Endothelial cell of umbilical vein (primary cell): ENCODE measurements around the gene PTPRT. TPM values are rescaled to one million over a fixed set of nuclear protein-coding genes. Genes with fewer than 3 reads are reported as not detected.

ENCODE experiments used
- BruUV-seq: library from RNA; stranded (reverse); fragments of 400-500 nt; replicated peaks from 2 replicates; lab custom pipeline; 2021; lab: Mats Ljungman, UMichigan
- CTCF ChIA-PET: fragments of 300-600, 350-600 bp; sonication (Branson Sonifier 250); formaldehyde crosslinking; loops from one replicate; lab custom pipeline; 2021; ENCODE audit warnings: antibody characterized with exemption, inconsistent platforms; lab: Charles Lee
- POLR2A ChIA-PET: fragments of 300-600, 350-600 bp; sonication (Branson Sonifier 250); formaldehyde crosslinking; loops from one replicate; lab custom pipeline; 2021; ENCODE audit warnings: antibody characterized with exemption, inconsistent platforms; lab: Charles Lee
- DNase-seq: peaks from one replicate; pipeline ENCODE4 v3.0.0-alpha.2; 2011; ENCODE audit warnings: low read depth, low spot score
- FAIRE-seq: peaks from 2 replicates; lab custom pipeline; 2011; peaks lifted over from hg19 to GRCh38; lab: Jason Lieb, UNC
- H2AFZ ChIP-seq: 2 replicates; pipeline ENCODE4 v1.6.0; 2012; ENCODE audit warnings: low read depth, low read length, control low read depth, inconsistent platforms
- H3K27ac ChIP-seq: 2 replicates; pipeline ENCODE4 v1.5.1; 2011; ENCODE audit warnings: low read depth, mild to moderate bottlenecking, control low read depth, low read length, moderate library complexity; ENCODE audit not compliant: insufficient read depth
- H3K27me3 ChIP-seq, 2 experiments: 2 replicates each; pipeline versions ENCODE4 v1.6.0 to v1.6.1; 2011; ENCODE audit warnings: low read length in 2 of 2, mixed read lengths in 1 of 2; ENCODE audit not compliant: control insufficient read depth in 2 of 2, insufficient read depth in 2 of 2
- H3K36me3 ChIP-seq, 2 experiments: 2 replicates in 1 of 2; 3 replicates in 1 of 2; pipeline ENCODE4 v1.5.1; 2011; ENCODE audit warnings: low read length in 2 of 2, mild to moderate bottlenecking in 1 of 2, moderate library complexity in 1 of 2; ENCODE audit not compliant: control insufficient read depth in 2 of 2, insufficient read depth in 2 of 2; ENCODE audit errors: extremely low read depth in 1 of 2
- H3K4me1 ChIP-seq: 3 replicates; pipeline ENCODE4 v1.5.1; 2011; ENCODE audit warnings: mild to moderate bottlenecking, low read length; ENCODE audit not compliant: control insufficient read depth, insufficient read depth; ENCODE audit errors: extremely low read depth
- H3K4me2 ChIP-seq: 2 replicates; pipeline ENCODE4 v1.6.1; 2011; ENCODE audit warnings: low read length, control low read depth, mixed read lengths; ENCODE audit not compliant: insufficient read depth
- H3K4me3 ChIP-seq, 3 experiments: fragments of 200-600 bp in 1 of 3; sonication (generic), shearing (Covaris generic) in 1 of 3; replicated peaks in 1 of 3; 2 replicates each; pipeline ENCODE4 v1.5.1; 2011 to 2016; ENCODE audit warnings: control low read depth in 3 of 3, low read length in 3 of 3, mild to moderate bottlenecking in 2 of 3, inconsistent platforms in 1 of 3, low read depth in 1 of 3, moderate library complexity in 1 of 3; ENCODE audit not compliant: insufficient read depth in 1 of 3
- H3K79me2 ChIP-seq: 2 replicates; pipeline ENCODE4 v1.6.0; 2012; ENCODE audit warnings: low read length, inconsistent platforms; ENCODE audit not compliant: control insufficient read depth, insufficient read depth
- H3K9ac ChIP-seq: replicated peaks from 2 replicates; pipeline ENCODE3; 2011; ENCODE audit warnings: low read length, control low read depth; ENCODE audit not compliant: insufficient read depth; ENCODE audit errors: extremely low read depth
- H3K9me1 ChIP-seq: replicated peaks from 3 replicates; pipeline ENCODE4 v1.6.0; 2011; ENCODE audit warnings: mild to moderate bottlenecking, low read length; ENCODE audit not compliant: control insufficient read depth, insufficient read depth; ENCODE audit errors: extremely low read depth
- H3K9me3 ChIP-seq: replicated peaks from 2 replicates; pipeline ENCODE4 v1.5.1; 2012; ENCODE audit warnings: low read length, inconsistent platforms; ENCODE audit not compliant: control insufficient read depth, insufficient read depth
- H4K20me1 ChIP-seq: replicated peaks from 2 replicates; pipeline ENCODE3; 2011; ENCODE audit warnings: mild to moderate bottlenecking, low read length; ENCODE audit not compliant: control insufficient read depth, insufficient read depth; ENCODE audit errors: extremely low read depth
- CTCF ChIP-seq, 2 donors: IDR thresholded peaks; 1 replicate in 1 of 2; 2 replicates in 1 of 2; pipeline ENCODE4 v1.5.1; 2011; ENCODE audit warnings: low read length in 2 of 2, mild to moderate bottlenecking in 2 of 2, moderate library complexity in 2 of 2, control low read depth in 1 of 2, inconsistent platforms in 1 of 2, low read depth in 1 of 2; ENCODE audit not compliant: insufficient read depth in 1 of 2; ENCODE audit errors: extremely low read depth in 1 of 2
- EZH2 ChIP-seq: IDR thresholded peaks from 2 replicates; pipeline ENCODE4 v1.6.1; 2012; ENCODE audit warnings: borderline replicate concordance, low read depth, mild to moderate bottlenecking, moderate library complexity, low read length, inconsistent platforms; ENCODE audit not compliant: severe bottlenecking
- FOS ChIP-seq: IDR thresholded peaks from 2 replicates; pipeline ENCODE4 v1.6.1; 2011; ENCODE audit warnings: mild to moderate bottlenecking, low read length, moderate library complexity, borderline replicate concordance; ENCODE audit not compliant: insufficient read depth
- GATA2 ChIP-seq: IDR thresholded peaks from 2 replicates; pipeline ENCODE4 v1.7.0; 2011; ENCODE audit warnings: low read depth, mild to moderate bottlenecking, moderate library complexity, mixed read lengths, low read length; ENCODE audit not compliant: insufficient read length, insufficient read depth
- JUN ChIP-seq: IDR thresholded peaks from 2 replicates; pipeline ENCODE4 v1.6.1; 2011; ENCODE audit warnings: borderline replicate concordance, low read depth; ENCODE audit not compliant: insufficient read length, insufficient read depth
- MYC ChIP-seq: IDR thresholded peaks from one replicate; pipeline ENCODE4 v1.6.1; 2011; ENCODE audit warnings: mild to moderate bottlenecking, low read depth, low read length
- POLR2A ChIP-seq: IDR thresholded peaks from 2 replicates; pipeline ENCODE4 v1.6.1; 2012; ENCODE audit warnings: low read depth, mild to moderate bottlenecking, control low read depth, low read length
- POLR2AphosphoS5 ChIP-seq: IDR thresholded peaks from 2 replicates; pipeline ENCODE4 v1.6.1; 2012; ENCODE audit warnings: low read depth, mild to moderate bottlenecking, control low read depth, low read length, moderate library complexity; ENCODE audit not compliant: insufficient read depth
- dilution Hi-C: fragments of 300-500 bp; cut with MboI; formaldehyde crosslinking; loops from one replicate; pipeline ENCODE4 v1.15.0; 2019; ENCODE audit warnings: low sequenced_read_pairs; ENCODE audit not compliant: extremely low pct_ligation_motif_present
- intact Hi-C: fragments of 100-400 bp; cut with micrococcal nuclease; formaldehyde crosslinking; loops from one replicate; pipeline ENCODE4 v1.10.0; 2022
- polyA plus RNA-seq, 4 experiments: library from polyadenylated mRNA; depleted of rRNA in 3 of 4; stranded (reverse) in 3 of 4; unstranded in 1 of 4; fragments of >200 nt; gene quantifications; 2 replicates each; pipeline versions ENCODE4 v1.2.1 to v1.2.3, GENCODE V29; 2011 to 2012; ENCODE audit warnings: missing spikeins in 1 of 4
- total RNA-seq: library from RNA; stranded (reverse); gene quantifications from 2 replicates; pipeline ENCODE4 v1.2.3, GENCODE V29; 2021
- TF ChIP-seq, protein P1 (sequence below): IDR thresholded peaks from 2 replicates; pipeline ENCODE4 v1.6.1; 2011; ENCODE audit not compliant: insufficient read depth, insufficient read length

PTPRT gene
- total and polyA plus RNA-seq, 2 donors (not counting 3 experiments of a cell fraction or from before 2014, with no cell fraction given), result not detected

DNA sequence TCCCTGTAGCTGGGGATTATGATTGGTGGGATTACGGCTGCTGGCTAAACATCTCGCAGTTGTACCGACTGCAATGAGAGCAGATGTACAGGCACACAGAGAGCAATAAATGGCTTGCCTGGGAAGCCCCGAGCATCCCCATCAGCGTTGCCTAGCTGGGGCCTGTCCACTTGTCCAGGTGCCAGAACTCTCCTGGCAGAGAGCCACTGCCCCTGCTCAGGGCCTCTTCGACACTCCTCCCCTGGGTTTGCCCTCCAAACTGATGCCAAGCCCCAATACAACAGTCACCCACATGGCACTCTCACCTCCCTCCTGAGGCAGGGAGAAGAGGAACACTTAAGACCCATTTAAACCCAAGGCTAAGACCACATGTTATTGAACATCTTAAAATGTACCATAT lies 715.1 kb downstream of the PTPRT start:
- POLR2A ChIA-PET, result no interaction called here
- H2AFZ ChIP-seq, result no peak overlapping the region
- H3K4me3 ChIP-seq, result no peak overlapping the region
- no peaks in the 10 kb centered on the region for H3K4me1 ChIP-seq
- no peak overlapping the region for H3K4me2 ChIP-seq
- dilution Hi-C loops (no loop called here), intact Hi-C loops (no loop called here)
- DNase-seq (no peak), FAIRE-seq (no peak)
- no peak overlapping the region for H3K27ac ChIP-seq
- H3K27me3 ChIP-seq, result no peaks in the 10 kb centered on the region
- TF ChIP-seq GATA2, result no peak
- TF ChIP-seq FOS, result no peak
- TF ChIP-seq CTCF (IDR thresholded peaks at IDR 0.05; ENCODE audit: extremely low read depth in 1 of 2, insufficient read depth in 1 of 2, low read depth in 1 of 2, low read length in 2 of 2), result no peak
- no peak for TF ChIP-seq POLR2AphosphoS5
- TF ChIP-seq MYC, result no peak
- no peak for TF ChIP-seq EZH2
- TF ChIP-seq JUN, result no peak
- TF ChIP-seq, protein P1, sequence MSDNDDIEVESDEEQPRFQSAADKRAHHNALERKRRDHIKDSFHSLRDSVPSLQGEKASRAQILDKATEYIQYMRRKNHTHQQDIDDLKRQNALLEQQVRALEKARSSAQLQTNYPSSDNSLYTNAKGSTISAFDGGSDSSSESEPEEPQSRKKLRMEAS, result no peak
- TF ChIP-seq POLR2A, result no peak
- no peaks in the 10 kb centered on the region for H3K9me1 ChIP-seq
- no TSS peak for BruUV-seq
- H4K20me1 ChIP-seq, result no peaks in the 10 kb centered on the region
- H3K36me3 ChIP-seq, result no peaks in the 10 kb centered on the region
- H3K9ac ChIP-seq, result no peak overlapping the region
- peaks cover 2% of the 10 kb centered on the region for H3K9me3 ChIP-seq
- CTCF ChIA-PET, result no interaction called here
- H3K79me2 ChIP-seq, result no peaks in the 10 kb centered on the region
